GM10847 (cell line): ENCODE data around the gene MYO15A.

ENCODE experiments used
- POLR2A ChIP-seq: IDR thresholded peaks from 2 replicates; pipeline ENCODE4 v1.6.1; 2011; ENCODE audit not compliant: insufficient read length; ENCODE audit errors: extremely low read depth

The MYO15A gene

GRCh38 chr17:18156976-18157280 lies 48.4 kb downstream of the MYO15A start:
- TF ChIP-seq POLR2A = no peak

DNA sequence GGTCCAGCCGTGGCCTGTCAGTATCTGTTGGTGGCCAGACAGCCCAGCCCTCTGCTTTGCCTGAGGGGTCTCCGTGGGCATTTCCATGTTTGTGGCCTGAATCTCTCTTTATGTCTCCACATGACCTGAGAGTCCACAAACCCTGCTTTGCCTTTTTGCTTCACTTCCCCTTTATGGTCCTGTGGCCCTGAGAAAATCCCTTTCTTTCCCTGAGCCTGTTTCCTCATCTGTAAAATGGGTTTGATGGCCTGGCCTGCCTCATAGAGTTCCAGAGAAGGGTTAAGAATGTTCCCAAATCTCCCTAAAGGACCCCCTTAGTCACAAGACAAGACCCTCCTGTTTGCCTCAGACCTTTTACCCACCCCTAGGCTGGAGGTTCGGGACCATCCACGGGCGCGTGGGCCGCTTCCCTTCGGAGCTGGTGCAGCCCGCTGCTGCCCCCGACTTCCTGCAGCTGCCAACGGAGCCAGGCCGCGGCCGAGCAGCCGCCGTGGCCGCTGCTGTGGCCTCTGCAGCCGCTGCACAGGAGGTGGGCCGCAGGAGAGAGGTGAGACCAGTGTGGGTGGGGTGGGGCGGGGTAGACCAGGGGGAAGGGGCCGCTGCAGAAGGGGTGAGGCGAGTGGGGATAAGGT lies 48.9 kb downstream of the MYO15A start:
- TF ChIP-seq POLR2A = no peak

DNA sequence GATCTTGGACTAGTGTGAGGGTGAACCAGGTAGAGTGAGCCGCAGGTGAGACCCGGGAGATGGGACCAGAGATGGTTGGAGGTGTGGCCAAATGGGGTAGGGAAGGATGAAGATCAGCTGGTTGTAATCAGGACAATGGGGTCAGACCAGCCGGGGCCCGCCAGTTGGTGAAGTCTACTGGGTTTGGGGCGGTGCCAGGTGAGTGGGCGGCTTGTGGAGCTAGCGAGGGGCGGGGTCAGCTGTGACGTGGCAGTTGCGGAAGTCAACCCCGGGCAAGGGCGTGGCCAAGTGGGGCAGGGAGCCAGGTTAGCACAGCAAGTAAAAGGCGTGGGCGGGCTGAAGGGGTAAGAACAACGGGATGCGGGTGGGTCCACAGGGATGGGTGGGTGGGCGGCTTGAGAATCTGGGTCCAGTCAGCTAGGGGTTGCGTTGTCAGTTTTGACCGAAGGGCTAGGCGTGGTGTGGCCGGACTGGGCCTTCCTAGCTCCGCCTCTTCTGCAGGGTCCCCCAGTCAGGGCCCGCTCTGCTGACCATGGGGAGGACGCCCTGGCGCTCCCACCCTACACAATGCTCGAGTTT lies 49.6 kb downstream of the MYO15A start:
- TF ChIP-seq POLR2A = peak; percentile 20

- TF ChIP-seq POLR2A = no peak
These were observed 51.1 kb downstream of the MYO15A start for GRCh38 chr17:18159551-18160120.

GRCh38 chr17:18160128-18160856 lies 51.7 kb downstream of the MYO15A start:
- no peak for TF ChIP-seq POLR2A

GRCh38 chr17:18161207-18162145 lies 52.9 kb downstream of the MYO15A start:
- no peak for TF ChIP-seq POLR2A

DNA sequence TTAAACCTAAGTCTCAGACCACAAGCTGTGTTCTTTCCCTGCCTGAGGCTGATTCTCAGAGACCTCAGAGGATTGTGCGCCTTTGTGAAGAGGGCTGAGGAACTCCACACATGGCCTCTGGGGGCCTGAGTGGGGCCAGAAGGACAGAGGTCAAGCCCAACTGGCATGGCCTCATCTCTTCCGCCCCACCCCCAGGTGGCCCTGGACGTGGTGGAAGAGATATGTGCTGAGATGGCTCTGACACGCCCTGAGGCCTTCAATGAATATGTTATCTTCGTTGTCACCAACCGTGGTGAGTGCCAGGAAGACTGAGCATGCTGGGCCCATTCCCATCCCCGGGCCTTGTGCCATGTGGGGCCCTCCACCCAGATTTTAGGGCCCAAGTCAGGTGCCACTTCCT lies 55.0 kb downstream of the MYO15A start:
- no peak for TF ChIP-seq POLR2A

GRCh38 chr17:18166894-18167293 lies 58.3 kb downstream of the MYO15A start:
- no peak for TF ChIP-seq POLR2A

DNA sequence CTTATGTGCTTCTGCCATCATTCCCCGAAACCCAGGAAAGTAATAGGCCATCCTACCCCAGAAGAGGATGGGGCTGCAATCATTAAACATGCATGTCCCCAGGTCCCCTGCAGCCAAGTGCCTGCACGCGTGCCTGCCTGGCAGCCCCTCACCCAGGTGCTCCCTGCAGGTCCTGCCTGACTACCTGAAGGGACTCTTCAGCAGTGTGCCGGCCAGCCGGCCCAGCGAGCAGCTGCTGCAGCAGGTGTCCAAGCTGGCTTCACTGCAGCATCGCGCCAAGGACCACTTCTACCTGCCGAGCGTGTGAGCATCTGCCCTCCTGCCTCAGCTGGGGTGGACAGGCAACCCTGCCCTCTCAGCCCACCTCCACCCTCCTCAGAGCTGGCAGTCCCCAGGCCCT lies 58.9 kb downstream of the MYO15A start:
- no peak for TF ChIP-seq POLR2A

GRCh38 chr17:18172531-18173278 lies 64.1 kb downstream of the MYO15A start:
- TF ChIP-seq POLR2A = no peak

- TF ChIP-seq POLR2A = no peak
These were observed 65.2 kb downstream of the MYO15A start for GRCh38 chr17:18173740-18174139.

GRCh38 chr17:18176176-18176575 lies 67.6 kb downstream of the MYO15A start:
- TF ChIP-seq POLR2A = no peak

- TF ChIP-seq POLR2A = no peak
These were observed 68.6 kb downstream of the MYO15A start for GRCh38 chr17:18177133-18177532.

GRCh38 chr17:18177722-18178121 lies 69.2 kb downstream of the MYO15A start:
- no peak for TF ChIP-seq POLR2A

DNA sequence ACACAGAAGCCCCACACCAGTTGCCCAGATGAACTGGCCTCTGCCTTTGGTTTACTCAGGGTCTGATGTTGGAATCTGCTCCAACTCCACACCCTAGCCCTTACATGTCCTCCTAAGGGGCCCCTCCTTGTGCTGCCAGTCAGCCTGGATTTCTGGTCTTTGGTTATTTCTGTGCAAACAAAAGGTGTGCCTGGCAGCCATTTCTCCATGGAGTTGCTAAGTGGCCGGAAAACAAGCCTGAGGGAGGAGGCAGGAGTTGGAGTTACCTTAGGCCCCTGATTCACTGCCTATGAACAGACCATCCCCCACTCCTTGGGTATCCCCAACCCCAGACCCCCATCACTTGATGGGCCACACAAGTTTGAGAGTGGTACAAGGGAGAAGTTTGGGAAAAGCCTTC lies 70.6 kb downstream of the MYO15A start:
- no peak for TF ChIP-seq POLR2A
